ENCODE results near the gene ALOX15.

DNA sequence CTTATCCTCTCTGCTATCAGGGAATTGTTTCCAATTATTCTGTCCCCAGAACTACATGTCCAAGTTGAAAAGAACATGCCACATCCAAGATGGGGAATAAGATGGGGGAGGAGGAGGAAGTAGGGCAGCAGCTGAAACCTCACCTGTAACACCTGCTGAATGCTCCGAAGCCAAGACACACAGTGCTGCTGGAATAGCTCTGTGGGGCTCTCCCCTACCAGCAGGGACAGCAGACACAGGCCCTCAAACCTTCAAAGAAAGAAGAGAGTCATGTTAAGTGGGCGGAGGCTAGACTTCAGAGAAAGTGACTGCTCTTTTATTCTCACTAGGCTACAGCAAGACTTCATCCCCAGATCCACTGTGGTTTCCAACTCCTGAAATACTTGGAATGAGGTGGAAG is 49.3 kb upstream of the ALOX15 start:
- TF ChIP-seq, protein P1, sequence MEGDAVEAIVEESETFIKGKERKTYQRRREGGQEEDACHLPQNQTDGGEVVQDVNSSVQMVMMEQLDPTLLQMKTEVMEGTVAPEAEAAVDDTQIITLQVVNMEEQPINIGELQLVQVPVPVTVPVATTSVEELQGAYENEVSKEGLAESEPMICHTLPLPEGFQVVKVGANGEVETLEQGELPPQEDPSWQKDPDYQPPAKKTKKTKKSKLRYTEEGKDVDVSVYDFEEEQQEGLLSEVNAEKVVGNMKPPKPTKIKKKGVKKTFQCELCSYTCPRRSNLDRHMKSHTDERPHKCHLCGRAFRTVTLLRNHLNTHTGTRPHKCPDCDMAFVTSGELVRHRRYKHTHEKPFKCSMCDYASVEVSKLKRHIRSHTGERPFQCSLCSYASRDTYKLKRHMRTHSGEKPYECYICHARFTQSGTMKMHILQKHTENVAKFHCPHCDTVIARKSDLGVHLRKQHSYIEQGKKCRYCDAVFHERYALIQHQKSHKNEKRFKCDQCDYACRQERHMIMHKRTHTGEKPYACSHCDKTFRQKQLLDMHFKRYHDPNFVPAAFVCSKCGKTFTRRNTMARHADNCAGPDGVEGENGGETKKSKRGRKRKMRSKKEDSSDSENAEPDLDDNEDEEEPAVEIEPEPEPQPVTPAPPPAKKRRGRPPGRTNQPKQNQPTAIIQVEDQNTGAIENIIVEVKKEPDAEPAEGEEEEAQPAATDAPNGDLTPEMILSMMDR (IDR thresholded peaks at IDR 0.05), result no peak
- no peak for TF ChIP-seq POLR2A (IDR thresholded peaks at IDR 0.05)

All from vagina (tissue), 2 donors.